ENCODE measurements around the gene CD300LD. TPM values are rescaled to one million over a fixed set of nuclear protein-coding genes. Genes with fewer than 3 reads are reported as not detected.
"Not testable (repeated sequence)": the region's sequence is repeated elsewhere in the genome, so short reads cannot be mapped to it uniquely, and the experiment has no call there.

CD300LD gene
- total RNA-seq, 1 donor from 2014 or later, result not detected

DNA sequence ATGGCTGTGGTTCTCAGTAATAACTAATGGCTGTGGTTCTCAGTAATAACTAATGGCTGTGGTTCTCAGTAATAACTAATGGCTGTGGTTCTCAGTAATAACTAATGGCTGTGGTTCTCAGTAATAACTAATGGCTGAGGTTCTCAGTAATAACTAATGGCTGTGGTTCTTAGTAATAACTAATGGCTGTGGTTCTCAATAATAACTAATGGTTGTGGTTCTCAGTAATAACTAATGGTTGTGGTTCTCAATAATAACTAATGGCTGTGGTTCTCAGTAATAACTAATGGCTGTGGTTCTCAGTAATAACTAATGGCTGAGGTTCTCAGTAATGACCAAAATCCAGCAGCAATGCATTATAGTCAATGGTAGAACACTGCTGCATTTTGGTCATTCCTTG, 18.4 kb downstream of the CD300LD start:
- not testable (repeated sequence) for DNase-seq (ENCODE audit: low spot score)

DNA sequence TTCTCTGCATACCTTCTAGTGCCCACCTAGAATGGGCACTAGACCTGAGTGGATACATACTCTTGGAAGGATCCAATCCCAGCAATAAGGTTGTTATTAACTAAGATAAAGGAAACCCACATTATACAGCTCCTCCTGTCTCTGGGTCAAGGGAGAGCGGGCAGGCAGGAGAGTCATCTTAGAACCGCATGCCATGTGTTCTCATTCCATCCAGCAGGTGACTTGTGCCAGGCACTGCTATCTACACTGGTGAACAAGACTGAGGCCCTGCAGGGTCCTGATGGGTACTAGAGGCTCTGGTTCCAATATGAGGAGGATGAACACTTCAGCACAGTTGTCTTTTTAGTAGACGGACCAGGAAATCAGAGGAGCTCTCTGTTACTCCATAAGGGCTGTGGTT, 18.9 kb downstream of the CD300LD start:
- DNase-seq (ENCODE audit: low spot score), result no peak

DNA sequence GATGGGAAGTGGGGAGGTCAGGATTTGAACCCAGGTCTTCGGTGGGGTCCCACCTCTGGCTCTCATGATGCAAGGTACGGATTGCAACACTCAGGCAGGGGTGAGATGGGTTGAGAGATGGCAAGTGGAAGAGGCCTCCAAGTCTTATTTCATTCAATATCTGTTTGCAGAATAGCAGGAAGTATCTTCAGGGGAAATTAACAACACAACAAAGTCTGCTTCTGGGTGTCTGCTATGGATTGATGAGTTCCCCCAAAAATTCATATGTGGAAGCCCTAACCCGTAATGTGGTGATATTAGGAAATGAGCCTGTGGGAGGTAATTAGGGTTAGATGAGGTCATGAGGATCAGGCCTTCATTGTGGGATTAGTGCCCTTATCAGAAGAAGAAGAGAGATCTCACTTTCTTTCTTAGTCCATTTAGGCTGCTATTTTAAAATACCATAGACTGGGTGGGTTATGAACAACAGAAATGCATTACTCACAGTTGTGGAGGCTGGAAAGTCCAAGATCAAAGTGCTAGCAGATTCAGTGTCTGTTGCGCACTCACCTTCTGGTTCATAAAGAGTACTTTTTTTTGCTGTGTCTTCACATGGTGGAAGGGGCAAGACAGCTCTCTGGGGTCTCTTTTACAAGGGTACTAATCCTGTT, 20.3 kb downstream of the CD300LD start:
- DNase-seq (ENCODE audit: low spot score), result no peak

DNA sequence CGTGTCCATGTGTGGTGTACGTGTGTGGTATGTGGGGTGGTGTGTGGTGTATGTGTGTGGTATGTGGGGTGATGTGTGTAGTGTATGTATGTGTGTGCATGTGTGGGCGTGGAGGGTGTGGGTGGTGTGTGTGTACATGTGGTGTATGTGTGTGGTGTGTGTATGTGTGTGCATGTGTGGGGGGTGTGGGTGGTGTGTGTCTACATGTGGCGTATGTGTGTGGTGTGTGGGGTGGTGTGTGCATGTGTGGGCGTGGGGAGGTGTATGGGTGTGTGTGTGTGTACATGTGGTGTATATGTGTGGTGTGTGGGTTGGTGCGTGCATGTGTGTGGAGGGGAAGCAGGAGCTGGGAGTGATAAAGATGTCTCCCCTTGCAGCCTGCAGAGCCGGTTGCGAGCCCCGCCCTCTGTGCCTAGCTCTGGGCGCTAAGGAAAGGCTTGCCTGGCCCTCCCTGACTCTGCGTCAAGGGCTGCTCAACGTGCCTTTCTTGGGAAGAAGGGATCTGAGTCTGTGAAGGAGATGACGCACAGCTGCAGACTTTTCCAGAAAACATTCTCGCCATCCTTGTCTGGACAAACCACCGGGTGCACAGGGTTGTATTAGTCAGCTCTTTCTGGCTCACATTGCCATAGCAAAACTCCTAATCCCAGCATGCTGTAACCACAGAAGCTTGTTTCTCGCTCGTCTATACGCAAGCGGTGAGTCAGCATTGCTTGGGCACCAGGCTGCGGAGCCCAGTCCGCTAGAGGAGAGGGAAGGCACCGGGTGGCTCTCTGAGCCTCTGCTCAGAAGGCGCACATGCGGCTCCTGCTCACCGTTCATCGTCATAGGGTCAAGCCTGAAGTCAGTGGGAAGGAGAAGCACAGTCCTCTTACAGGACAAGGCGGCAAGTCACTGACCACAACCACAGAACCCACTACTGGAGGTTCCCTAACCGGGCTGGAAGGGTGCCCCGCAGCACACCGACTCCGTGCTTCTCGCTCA, 22.8 kb downstream of the CD300LD start:
- no peak for DNase-seq (ENCODE audit: low spot score)

DNA sequence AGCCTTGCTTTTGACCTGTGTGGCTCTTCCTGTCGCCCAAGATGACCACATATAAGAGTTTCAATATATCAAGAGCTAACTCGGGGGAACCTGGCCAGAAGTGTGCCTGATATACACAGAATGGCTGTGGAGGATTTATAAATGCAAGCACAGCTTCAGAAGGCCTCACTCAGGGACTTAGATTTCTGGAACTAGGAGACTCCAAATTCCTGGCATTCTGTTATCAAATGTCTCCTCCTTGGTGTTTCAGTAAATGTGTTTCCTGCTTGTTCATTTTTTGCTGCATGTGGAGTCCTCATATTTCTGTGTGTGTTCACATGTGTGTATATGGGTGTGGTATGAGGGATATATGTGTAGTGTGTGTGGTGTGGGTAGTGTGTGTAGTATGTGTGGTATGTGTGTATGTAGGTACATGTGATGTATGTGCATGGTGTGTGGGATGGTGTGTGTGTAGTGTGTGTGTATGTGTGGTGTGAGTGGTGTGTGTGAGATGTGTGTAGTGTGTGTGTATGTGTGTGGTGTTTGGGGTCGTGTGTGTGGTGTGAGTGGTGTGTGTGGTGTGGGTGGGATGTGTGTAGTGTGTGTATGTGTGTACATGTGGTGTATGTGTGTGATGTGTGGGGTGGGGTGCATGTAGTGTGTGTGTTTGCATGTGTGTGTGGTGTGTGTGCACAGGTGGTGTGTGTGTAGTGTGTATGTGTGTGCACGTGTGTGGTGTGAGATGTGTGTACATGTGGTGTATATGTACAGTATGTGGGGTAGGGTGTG, 23.8 kb downstream of the CD300LD start:
- DNase-seq (ENCODE audit: low spot score), result no peak

DNA sequence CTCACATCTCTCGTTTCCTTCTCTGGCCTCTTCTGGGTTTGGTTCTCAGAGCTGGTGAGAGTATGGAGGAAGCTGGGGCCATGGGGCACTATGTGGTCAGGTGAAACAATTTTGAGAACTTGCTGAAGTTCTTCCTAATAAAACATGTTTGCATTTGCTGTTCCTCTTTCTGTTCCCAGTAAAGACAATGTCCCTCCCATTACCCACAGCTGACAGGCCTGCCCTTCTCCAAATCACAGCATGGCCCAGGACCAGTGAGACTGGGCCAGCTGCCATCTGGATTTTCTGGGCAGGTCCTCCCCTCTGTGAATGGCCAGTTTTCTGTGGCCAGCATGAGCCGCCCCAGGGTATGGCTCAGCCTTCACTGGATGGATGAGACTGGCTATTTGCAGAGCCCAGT, 24.7 kb downstream of the CD300LD start, which contains the start of gene CD300H:
TSS of gene CD300H (minus strand) at position 113 of the 400 bp plus-strand sequence.
- no peak for DNase-seq (ENCODE audit: low spot score)

DNA sequence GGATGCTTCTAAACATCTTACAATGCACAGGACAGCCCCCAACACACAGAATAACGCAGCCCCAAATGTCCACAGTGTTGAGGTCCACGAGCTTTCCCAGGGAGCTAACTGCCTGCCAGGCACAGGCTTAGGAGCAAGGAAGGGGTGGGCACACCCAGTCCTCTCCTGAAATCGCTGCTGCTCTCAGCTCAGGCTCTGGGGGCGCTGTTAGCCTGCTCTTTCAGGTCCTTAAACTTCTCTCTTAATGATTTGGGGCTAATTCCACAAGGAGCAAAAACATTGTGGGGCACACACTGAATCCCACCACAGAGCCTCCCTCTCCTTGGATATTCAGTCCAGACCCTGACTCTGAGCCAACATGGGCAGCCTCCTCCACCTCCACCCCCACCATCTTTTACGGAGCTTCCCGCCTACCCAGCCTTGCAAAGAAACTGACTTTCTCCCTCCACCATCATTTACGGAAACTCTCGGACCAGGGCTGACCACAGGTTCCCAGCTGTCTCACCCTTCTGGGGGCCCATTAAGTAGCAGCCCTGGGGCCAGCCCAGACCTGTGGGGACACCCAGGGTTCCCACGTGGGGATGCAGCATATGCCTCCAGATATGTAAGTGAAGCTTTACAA, 25.8 kb downstream of the CD300LD start:
- DNase-seq (ENCODE audit: low spot score), result no peak

DNA sequence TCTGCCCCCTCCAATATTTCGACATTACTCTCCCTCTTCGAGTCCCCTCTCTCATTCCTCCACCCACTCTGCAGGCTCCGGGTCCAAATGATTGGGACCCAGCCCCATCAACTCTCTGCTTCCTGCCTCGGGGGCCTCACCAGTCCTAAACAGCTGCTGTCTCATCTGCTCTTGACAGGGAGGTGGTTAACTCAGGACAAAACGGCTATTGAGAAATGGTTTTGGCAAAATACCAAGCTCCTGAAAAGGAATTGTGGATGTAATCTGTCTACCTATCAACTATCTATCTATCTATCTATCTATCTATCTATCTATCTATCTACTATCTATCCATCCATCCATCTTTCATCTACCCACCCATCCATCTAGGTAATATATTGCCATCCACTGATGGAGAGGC, 27.0 kb downstream of the CD300LD start:
- no peak for DNase-seq (ENCODE audit: low spot score)

DNA sequence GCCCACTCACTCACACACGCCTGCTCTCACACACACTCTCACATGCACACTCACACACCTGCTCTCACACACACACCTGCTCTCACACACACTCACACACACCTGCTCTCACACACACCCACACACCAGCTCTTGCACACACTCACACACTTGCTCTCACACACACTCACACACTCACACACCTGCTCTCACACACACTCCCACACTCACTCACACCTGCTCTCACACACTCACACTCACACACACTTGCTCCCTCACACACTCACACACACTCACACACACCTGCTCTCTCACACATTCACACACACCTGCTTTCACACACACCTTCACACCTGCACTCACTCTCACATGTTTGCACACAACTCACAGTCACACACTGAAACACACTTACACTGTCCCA, 28.7 kb downstream of the CD300LD start:
- no peak for DNase-seq (ENCODE audit: low spot score)

DNA sequence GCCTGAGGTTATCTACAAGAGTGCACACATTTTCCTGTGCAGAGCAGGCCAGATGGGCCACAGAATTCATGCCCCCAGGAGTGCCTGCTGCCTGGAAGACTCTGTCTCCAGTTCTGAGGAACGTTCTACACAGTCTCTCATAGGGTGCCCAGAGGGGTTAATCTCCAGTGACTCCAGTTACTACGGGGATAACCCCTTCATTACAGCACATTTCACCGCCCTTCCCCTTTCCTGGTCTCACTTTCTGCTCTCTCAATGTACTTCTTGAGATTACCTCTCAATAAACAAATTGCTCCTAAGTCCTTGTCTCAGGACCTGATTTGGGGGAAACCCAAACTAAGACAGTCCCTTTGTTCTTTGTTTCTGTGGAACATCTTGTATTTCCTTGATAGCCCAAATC, 30.5 kb downstream of the CD300LD start:
- no peak for DNase-seq (ENCODE audit: low spot score)

DNA sequence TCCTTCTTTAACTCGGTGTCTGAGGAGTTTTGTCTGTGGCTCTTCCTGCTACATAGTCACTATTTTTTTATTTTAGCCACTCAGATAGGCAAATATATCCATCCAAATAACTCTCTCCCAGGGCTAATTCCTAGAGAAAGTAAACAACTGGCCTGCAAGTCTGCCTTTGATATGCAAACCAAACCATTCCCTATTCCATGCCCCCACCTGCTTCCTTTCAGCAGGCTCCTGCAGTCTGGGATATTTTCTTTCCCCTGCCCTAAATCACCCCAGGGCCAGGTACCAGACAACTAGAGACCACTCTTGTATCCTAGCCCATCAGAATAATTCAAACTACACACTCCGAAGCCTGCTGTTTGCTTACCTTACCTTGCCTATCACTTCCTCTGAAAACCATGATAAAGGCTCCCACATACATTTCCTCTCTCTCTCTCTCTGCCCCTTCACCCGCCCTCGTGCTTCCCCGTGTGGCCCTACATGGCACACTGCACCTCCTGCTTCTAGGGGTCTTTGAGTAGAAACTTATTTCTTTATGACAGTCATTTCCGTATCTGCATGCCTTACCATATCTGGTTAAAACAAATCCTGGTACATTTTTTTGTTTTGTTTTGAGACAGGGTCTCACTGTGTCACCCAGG, 33.1 kb downstream of the CD300LD start:
- DNase-seq (ENCODE audit: low spot score), result no peak

DNA sequence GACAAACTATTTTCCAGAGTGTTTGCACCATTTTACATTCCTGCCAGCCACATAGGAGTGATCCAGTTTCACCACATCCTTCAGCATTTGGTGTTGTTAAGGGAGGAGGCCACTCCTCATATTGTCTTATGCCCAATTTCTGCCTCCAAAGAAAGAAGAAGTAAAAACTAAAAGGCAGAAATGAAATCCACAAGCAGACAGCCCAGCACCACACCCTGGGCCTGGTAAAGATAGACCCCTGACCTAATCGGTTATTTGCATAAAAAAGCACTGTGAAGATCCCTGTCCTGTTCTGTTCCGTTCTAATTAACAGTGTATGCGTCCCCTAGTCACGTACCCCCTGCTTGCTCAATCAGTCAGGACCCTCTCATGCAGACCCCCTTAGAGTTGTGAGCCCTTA, 33.7 kb downstream of the CD300LD start:
- not testable (repeated sequence) for DNase-seq (ENCODE audit: low spot score)

DNA sequence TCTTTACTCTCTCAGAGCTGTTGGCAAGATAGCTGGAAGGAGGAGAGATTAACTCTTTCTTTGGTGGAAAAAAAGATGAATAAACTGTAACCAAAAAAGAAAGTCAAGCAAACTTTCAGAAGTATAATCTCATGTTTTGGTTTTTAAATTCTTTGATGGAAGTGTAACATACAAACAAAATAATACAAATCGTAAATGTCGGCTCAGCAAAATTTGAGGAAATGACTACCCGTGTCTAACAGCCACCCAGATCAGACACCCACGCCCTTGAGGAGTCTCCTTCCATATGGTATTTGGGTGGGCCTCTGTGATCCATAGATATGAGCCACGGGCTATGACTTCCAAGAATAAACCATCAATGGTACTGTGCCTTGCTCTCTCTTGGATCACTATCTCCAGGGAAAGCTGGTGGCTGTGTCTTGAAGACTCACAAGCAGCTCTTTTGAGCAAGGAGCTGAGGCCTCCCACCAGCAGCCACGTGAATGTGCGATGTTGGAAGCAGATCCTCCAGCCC, 36.6 kb downstream of the CD300LD start:
- no peak for DNase-seq (ENCODE audit: low spot score)

DNA sequence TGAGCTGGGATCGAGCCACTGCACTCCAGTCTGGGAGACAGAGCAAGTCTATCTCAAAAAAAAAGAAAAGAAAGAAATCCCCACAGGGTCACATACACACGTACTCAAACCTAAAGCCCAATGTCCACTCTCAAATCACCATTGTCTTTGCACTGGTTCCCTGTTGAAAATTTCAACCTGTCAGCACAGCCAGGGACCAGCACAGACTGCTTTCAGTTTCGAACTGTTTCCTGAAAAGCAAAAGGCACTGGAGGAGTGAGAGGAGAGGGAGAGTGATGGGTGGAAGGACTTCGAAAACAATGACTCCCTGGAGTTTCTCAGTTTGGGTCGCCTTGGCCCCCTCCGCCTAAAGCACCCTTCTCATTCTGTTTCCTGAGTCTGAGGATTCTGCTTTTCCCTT, 37.2 kb downstream of the CD300LD start:
- no peak for DNase-seq (ENCODE audit: low spot score)

DNA sequence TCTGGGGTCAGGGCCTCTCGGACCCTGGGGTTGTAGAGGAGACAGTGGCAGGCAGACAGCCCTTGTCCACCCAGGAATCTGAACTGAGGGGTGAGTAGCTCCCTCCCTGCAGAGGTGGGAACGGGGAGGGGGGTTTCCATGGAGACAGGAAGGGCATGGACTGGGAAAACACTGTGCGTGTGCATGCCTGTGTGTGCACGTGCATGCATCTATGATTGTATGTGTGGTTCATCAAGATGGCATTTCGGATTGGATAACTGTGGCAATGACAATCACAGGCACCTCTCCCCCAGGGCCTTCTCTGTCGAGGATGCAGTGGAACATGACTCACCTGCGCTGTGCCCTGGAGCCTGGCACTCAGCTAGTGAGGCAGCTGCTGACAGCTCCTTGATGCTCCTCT, 40.0 kb downstream of the CD300LD start:
- DNase-seq (ENCODE audit: low spot score), result no peak

DNA sequence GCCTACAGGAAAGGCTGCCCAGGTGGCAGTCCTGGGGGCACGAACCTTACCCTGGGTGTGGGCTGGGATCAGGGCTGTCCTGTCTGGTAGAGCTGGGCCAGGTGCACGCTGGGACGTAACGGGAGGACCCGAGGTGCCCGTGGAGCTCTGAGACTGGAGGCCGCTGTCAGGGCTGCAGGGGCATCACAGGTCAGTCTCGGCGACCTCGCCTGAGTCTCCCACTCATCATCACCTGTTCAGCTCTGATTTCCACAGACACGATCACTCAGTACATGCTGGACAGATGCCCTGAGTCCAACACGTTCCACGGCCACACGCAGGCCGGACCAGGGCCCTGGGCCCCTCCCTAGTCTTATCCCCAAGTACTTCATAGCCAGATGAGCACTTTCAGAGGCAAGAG, 41.5 kb downstream of the CD300LD start:
- DNase-seq (ENCODE audit: low spot score), result no peak

DNA sequence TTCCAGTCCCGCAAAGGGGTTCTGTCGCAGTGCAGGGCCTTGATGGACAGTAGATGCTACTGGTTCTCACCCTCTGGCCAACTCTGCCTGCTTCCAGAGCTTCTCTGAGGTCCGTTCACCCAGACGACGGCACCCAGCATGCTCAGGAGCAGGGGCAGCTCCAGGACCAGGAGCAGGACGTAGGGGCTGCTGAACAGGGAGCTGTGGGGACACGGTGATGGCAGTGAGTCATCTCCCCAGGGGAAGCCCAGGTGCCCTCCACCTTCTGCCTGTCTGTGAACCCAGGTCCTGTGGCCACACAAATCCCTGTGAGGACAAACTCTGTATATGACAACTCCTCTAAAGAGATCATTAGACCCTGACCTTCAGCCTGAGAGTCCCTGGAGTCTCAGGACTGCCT, 42.7 kb downstream of the CD300LD start:
- no peak for DNase-seq (ENCODE audit: low spot score)

DNA sequence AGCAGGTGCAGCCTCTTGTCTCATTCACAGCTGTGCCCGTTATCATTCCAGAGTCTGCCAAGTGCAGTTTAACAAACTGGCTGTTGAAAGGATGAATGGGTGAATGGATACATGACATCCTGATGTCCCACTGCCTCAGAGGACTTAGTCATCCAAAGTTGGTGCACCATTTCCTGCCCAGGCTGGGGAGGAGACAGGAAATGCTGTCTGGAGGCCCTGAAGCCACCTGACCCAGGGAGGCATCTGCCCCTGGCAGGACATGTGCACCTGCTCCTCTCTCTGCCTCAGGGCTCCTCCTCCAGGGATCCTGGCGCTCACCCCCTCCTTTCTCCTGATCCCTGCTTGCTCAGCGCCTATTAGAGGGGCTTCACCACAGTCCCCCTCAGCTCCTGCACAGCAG, 44.3 kb downstream of the CD300LD start:
- DNase-seq (ENCODE audit: low spot score), result no peak

DNA sequence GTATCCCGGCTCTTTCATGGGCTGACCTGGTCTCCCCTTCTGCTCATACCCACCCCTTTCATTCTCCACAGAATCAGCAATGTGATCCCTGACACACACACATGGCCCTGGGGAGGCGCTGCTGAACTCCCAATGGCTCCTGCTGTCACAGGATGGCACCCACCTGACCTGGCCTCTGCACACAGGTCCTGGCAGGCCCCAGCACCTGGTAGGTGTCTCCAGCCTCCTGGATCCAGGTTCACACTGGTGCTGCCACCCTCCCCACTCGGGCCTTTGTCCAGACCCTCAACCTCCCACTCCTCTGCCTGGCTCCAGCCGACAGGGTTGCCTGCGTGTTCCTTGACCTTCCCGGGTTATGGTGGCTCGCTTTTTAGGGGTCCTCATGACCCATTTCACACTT, 44.8 kb downstream of the CD300LD start:
- no peak for DNase-seq (ENCODE audit: low spot score)

DNA sequence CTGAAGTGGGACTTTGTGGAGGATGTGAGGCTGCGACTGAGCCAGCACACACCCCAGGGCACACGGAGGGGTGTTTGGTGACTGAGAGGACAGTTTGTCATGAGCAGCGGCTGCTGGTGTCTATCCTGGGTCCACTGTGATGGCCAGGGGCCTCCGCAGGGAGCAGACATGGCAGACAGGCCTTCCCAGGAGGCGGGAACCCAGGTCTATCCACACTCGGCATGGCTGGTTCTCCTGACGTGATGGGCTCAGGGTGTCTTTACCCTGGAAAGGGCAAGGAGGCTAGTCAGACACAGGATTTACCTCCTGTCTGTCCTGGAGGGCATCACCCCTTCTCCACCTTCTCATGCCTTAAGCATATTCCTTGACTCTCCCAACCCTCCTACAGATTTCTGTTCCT, 45.5 kb downstream of the CD300LD start:
- DNase-seq (ENCODE audit: low spot score), result no peak

DNA sequence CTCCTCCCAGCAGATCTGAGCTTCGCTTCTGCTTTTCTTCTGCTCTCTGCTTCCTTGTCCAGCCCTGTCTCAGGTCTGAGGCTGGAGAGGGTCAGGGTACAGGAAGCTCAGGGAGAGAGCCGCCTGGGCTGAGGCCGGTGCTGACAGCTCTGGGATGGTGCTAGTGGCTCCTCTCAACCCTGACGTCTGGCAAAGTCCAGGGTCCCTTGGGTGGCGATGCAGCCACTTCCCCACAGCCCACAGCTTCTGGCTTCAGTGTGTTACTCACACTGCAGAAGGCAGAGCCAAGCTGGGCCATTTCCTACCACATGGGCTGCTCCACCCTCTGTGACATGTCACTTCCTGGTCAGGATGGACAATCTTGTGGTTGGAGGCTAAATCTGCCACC, 46.2 kb downstream of the CD300LD start, which contains the start of gene CD300C:
TSS of gene CD300C (minus strand) at position 273 of the 388 bp plus-strand sequence. CDS start 333 bp downstream, outside the sequence.
- no peak for DNase-seq (ENCODE audit: low spot score)

Data from mesenteric fat pad (tissue), 1 donor.